ENCODE results near the gene MYO16.
"Not testable (repeated sequence)": the region's sequence is repeated elsewhere in the genome, so short reads cannot be mapped to it uniquely, and the experiment has no call there.

The MYO16 gene

DNA sequence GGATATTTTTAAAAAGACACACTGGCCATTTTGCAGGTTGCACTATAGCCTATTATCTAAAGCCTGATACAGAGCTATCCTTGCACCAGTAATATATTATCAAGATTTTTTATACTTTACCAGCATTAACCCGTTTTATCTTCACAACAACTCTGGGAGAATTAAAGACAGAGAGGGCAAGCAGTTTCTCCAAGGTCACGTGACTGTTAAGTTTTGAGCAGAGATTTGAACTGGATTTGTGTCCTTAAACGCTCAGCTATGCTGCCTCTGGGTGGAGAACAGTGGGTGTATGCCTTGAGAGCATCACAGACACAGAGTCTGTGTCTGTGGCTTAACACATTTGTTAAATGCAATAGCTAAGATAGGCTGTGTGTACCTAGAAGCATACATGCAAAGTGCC lies 147.2 kb downstream of the MYO16 start:
- no peak for DNase-seq (ENCODE audit: low read depth)
- H3K4me3 ChIP-seq (ENCODE audit: low read length): no peak overlapping the region
- TF ChIP-seq, protein P1, sequence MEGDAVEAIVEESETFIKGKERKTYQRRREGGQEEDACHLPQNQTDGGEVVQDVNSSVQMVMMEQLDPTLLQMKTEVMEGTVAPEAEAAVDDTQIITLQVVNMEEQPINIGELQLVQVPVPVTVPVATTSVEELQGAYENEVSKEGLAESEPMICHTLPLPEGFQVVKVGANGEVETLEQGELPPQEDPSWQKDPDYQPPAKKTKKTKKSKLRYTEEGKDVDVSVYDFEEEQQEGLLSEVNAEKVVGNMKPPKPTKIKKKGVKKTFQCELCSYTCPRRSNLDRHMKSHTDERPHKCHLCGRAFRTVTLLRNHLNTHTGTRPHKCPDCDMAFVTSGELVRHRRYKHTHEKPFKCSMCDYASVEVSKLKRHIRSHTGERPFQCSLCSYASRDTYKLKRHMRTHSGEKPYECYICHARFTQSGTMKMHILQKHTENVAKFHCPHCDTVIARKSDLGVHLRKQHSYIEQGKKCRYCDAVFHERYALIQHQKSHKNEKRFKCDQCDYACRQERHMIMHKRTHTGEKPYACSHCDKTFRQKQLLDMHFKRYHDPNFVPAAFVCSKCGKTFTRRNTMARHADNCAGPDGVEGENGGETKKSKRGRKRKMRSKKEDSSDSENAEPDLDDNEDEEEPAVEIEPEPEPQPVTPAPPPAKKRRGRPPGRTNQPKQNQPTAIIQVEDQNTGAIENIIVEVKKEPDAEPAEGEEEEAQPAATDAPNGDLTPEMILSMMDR (conservative IDR thresholded peaks at IDR 0.05; ENCODE audit: low read depth, low read length): no peak

DNA sequence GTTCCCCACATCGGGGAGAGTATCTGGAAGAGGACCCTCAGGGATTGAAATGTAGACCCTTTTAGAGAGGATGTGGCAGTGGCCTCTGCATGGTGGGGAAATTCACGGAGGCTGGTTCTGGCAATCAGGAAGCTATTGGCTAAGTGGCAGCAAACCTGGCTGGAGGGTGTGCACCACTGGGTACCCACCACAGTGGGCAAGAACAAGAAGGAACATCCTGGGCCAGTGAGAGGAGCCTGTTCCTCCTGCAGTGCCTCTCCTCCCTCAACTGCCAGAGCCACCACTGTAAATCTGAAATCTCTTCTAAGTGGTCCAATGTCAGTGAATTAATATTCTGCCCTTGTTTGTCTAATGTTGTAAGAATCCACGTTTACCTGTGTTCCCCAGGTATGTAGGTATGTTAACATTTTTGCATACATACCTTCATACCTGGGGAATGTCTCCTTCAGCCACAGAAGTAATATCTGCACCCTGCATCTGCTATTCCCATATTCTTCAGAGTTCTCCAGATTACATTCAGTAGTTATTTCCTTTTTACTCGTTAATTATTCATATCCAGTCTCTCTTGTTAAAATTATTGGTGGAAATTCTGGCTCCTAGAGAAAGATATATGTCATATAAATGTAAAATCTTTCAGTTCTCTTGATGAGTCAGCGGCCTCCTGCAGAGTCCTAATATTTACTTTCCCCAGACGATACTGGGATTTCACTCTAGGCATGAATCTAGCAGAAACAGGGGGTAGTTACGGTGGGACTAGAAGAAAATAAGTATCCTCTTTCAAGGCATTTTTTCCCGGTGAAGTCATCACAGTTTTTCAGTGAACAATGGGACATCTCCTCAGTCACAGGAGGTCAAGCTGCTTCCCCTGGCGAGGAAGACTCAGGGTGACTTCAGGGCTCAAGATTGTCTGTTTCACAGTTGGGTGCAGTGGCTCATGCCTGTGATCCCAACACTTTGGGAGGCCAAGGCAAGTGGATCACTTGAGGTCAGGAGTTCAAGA lies 148.3 kb downstream of the MYO16 start:
- TF ChIP-seq, protein P1 (conservative IDR thresholded peaks at IDR 0.05; ENCODE audit: low read depth, low read length): no peak
- DNase-seq (ENCODE audit: low read depth): no peak
- no peak overlapping the region for H3K4me3 ChIP-seq (ENCODE audit: low read length)

GRCh38 chr13:108779308-108779707 lies 149.9 kb downstream of the MYO16 start:
- no peak overlapping the region for H3K4me3 ChIP-seq (ENCODE audit: low read length)
- TF ChIP-seq, protein P1 (conservative IDR thresholded peaks at IDR 0.05; ENCODE audit: low read depth, low read length): no peak
- DNase-seq (ENCODE audit: low read depth): no peak

GRCh38 chr13:108780706-108781105 lies 151.3 kb downstream of the MYO16 start:
- no peak overlapping the region for H3K4me3 ChIP-seq (ENCODE audit: low read length)
- TF ChIP-seq, protein P1 (conservative IDR thresholded peaks at IDR 0.05; ENCODE audit: low read depth, low read length): no peak
- no peak for DNase-seq (ENCODE audit: low read depth)

DNA sequence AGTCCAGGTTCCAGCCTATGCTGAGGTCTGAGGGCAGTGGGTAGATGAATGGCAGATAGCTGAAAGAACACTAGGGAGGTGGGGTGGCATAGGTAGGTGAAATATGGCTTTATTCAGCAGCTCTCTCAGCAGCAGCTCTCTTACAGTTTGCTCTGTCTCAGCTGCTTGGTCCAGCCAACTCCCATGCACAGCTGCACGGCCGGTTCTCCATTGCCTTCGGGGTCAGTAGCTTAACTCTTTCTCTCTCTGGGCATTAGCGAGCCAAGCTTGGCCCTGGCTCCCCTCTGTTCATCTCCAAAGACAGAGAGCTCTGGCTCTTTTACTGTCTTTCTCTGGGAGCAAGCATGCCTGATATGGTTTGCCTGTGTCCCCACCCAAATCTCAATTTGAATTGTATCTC lies 151.9 kb downstream of the MYO16 start:
- H3K4me3 ChIP-seq (ENCODE audit: low read length): no peak overlapping the region
- TF ChIP-seq, protein P1 (conservative IDR thresholded peaks at IDR 0.05; ENCODE audit: low read depth, low read length): no peak
- no peak for DNase-seq (ENCODE audit: low read depth)

DNA sequence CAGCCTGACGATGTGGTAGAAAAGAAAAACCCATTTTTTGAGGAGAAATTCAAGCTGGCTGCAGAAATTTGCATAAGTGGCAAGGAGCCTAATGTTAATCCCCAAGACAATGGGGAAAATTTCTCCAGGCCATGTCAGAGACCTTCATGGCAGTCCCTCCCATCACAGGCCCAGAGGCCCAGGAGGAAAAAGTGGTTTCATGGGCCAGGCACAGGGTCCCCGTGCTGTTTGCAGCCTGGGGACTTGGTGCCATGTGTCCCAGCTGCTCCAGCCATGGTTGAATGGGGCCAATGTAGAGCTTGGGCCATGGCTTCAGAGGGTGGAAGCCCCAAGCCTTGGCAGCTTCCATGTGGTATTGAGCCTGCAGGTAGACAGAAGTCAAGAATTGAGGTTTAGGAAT lies 153.1 kb downstream of the MYO16 start:
- not testable (repeated sequence) for DNase-seq (ENCODE audit: low read depth); H3K4me3 ChIP-seq (ENCODE audit: low read length)

- no peak for DNase-seq (ENCODE audit: low read depth)
- TF ChIP-seq, protein P1 (conservative IDR thresholded peaks at IDR 0.05; ENCODE audit: low read depth, low read length): no peak
These were observed 156.4 kb downstream of the MYO16 start for GRCh38 chr13:108785844-108786243.

More at GRCh38 chr13:108785844-108786243, 156.4 kb downstream of the MYO16 start:
- H3K4me3 ChIP-seq (ENCODE audit: low read length): no peak overlapping the region
